ENCODE data around the gene TTC9. TPM values are rescaled to one million over a fixed set of nuclear protein-coding genes. Genes with fewer than 3 reads are reported as not detected.

The TTC9 gene
- total and polyA plus RNA-seq, 7 experiments from 2014 or later = 10.1 to 35.5 (median 14.0) TPM

DNA sequence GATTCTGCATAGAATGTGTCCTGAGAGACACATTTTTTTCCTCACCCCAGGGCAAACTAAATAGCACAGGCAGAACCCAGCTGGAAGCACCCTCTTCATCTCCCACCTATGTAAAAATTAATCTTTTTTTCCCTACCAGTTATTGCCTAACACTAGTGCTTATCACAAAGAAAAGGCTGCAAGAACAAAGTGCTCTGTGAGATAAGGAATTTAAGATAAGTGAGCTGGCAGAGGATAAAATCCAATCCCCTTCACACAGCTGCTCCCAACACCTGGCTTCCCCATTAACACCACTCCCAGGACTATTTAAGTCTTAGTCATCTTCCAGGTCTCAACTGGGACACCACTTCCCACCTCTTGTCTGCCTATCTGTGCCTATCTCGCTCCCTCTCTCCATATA is 75.2 kb downstream of the TTC9 start:
- no peak for ATAC-seq
- CTCF ChIA-PET = no interaction called here
- Mint-ChIP-seq H3K27me3 (peaks cover 0 to 9% (median 4%) of the 10 kb centered on the region in 5 donors), H3K27ac (no peak overlapping the region), H3K36me3 (no peaks in the 10 kb centered on the region), H3K4me1 (peaks cover 3 to 7% (median 5%) of the 10 kb centered on the region in 7 donors), H3K9me3 (no peaks in the 10 kb centered on the region), H3K4me3 (no peak overlapping the region)
- H3K27ac ChIP-seq (ENCODE audit: low read depth, low read length) = no peak overlapping the region
- intact Hi-C loops (cut with micrococcal nuclease) = loop anchor here in 1 of 2 donors (10.0 kb wide), 1 partner anchor 902 kb away; no protein-coding TSS in a partner anchor
- POLR2A ChIA-PET = interaction anchor here (0.6 kb wide), 1 partner anchor 94 kb away, joined by 3 read pairs; no protein-coding TSS in a partner anchor
- peaks cover 2 to 4% of the 10 kb centered on the region in 2 donors for H3K4me1 ChIP-seq (ENCODE audit: control insufficient read depth in 2 of 2, insufficient read depth in 2 of 2, low read length in 2 of 2)
- H3K27me3 ChIP-seq (ENCODE audit: control insufficient read depth in 2 of 2, insufficient read depth in 2 of 2, low read length in 2 of 2) = no peaks in the 10 kb centered on the region
- H3K36me3 ChIP-seq (ENCODE audit: control insufficient read depth in 2 of 3, insufficient read depth in 3 of 3, low read length in 3 of 3) = no peaks in the 10 kb centered on the region
- no peaks in the 10 kb centered on the region for H3K9me3 ChIP-seq (ENCODE audit: control insufficient read depth in 2 of 3, low read length in 3 of 3)
- no peak overlapping the region for H3K4me3 ChIP-seq (ENCODE audit: low read length)
- DNase-seq = no peak

DNA sequence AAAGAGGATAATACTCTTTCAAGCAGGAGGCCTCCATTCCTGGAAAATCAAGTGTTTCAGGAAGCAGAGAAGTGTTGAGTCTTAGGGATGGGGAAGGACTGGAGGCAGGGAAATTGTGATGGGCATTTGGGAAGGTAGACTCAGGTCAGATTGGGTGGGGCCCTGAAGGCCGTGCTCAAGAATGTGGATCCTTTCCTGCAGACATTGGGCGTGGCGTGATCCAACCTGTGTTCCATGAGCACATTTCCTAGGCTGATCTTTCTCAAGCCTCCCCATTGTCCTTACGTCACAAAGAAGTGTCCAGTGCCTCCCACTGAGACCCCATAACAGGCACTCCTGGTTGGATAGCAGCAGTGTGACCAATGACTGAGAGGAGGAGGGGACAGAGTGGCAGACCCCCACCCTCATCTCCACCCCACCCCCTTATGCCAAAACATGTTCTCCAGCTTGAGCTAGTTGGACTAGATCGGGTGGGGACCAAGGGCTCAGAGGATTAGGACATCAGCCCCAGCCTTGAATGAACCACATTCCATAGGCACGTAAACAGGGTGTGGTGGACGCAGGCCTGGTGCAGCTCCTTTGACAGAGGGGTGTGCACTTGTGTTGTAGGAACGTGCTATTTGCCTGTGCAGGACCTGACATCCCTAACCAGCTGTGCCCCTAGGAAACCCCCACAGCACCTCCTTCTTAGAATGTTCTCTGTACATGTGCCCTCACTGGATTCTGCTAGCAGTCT is 76.8 kb downstream of the TTC9 start:
- Mint-ChIP-seq H3K9me3 (no peaks in the 10 kb centered on the region), H3K36me3 (no peaks in the 10 kb centered on the region), H3K4me1 (peaks cover 3 to 7% (median 5%) of the 10 kb centered on the region in 7 donors), H3K4me3 (no peak overlapping the region), H3K27me3 (peaks cover 0 to 9% (median 4%) of the 10 kb centered on the region in 5 donors), H3K27ac (no peak overlapping the region)
- H3K36me3 ChIP-seq (ENCODE audit: control insufficient read depth in 2 of 3, insufficient read depth in 3 of 3, low read length in 3 of 3) = no peaks in the 10 kb centered on the region
- CTCF ChIA-PET = no interaction called here
- H3K9me3 ChIP-seq (ENCODE audit: control insufficient read depth in 2 of 3, low read length in 3 of 3) = no peaks in the 10 kb centered on the region
- no peaks in the 10 kb centered on the region for H3K27me3 ChIP-seq (ENCODE audit: control insufficient read depth in 2 of 2, insufficient read depth in 2 of 2, low read length in 2 of 2)
- H3K27ac ChIP-seq (ENCODE audit: low read depth, low read length) = no peak overlapping the region
- POLR2A ChIA-PET = interaction anchor here (0.8 to 1.0 kb wide), 2 partner anchors 60 to 91 kb away, joined by 3 to 4 read pairs; no protein-coding TSS in a partner anchor
- ATAC-seq (no peak), DNase-seq (no peak)
- H3K4me3 ChIP-seq (ENCODE audit: low read length) = no peak overlapping the region
- H3K4me1 ChIP-seq (ENCODE audit: control insufficient read depth in 2 of 2, insufficient read depth in 2 of 2, low read length in 2 of 2) = peaks cover 2 to 4% of the 10 kb centered on the region in 2 donors
- intact Hi-C loops (cut with micrococcal nuclease) = loop anchor here in 1 of 2 donors (10.0 kb wide), 1 partner anchor 904 kb away; no protein-coding TSS in a partner anchor

DNA sequence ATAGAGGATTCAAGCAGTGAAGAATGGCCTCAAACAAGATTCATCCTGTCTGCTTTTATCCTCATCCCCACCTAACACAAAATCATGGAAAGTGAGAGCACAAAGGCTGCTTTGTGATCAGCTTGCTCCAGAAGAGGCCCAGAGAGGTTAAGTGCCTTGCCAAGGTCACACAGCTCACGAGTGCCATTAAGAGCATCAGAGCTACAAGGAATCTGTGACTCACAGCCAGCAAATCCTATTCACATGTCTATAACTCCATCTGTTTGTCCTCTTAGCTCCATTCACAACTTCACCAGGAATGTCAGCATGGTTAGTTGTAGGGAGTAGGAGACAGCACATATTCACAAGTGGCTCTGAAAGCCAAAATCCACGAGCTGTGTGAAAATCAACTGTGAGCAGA is 79.8 kb downstream of the TTC9 start:
- H3K27ac ChIP-seq (ENCODE audit: low read depth, low read length) = no peak overlapping the region
- no peaks in the 10 kb centered on the region for H3K9me3 ChIP-seq (ENCODE audit: control insufficient read depth in 2 of 3, low read length in 3 of 3)
- Mint-ChIP-seq H3K9me3 (no peaks in the 10 kb centered on the region), H3K27me3 (no peaks in the 10 kb centered on the region), H3K4me3 (no peak overlapping the region), H3K36me3 (no peaks in the 10 kb centered on the region), H3K27ac (no peak overlapping the region), H3K4me1 (no peaks in the 10 kb centered on the region)
- no peaks in the 10 kb centered on the region for H3K27me3 ChIP-seq (ENCODE audit: control insufficient read depth in 2 of 2, insufficient read depth in 2 of 2, low read length in 2 of 2)
- ATAC-seq = no peak
- intact Hi-C loops (cut with micrococcal nuclease) = no loop called here
- H3K4me1 ChIP-seq (ENCODE audit: control insufficient read depth in 2 of 2, insufficient read depth in 2 of 2, low read length in 2 of 2) = no peaks in the 10 kb centered on the region
- H3K36me3 ChIP-seq (ENCODE audit: control insufficient read depth in 2 of 3, insufficient read depth in 3 of 3, low read length in 3 of 3) = no peaks in the 10 kb centered on the region
- ChIA-PET POLR2A (no interaction called here), CTCF (interaction anchor here (1.7 kb wide), 1 partner anchor 97 kb away, joined by 4 read pairs; no protein-coding TSS in a partner anchor)
- no peak overlapping the region for H3K4me3 ChIP-seq (ENCODE audit: low read length)
- no peak for DNase-seq

DNA sequence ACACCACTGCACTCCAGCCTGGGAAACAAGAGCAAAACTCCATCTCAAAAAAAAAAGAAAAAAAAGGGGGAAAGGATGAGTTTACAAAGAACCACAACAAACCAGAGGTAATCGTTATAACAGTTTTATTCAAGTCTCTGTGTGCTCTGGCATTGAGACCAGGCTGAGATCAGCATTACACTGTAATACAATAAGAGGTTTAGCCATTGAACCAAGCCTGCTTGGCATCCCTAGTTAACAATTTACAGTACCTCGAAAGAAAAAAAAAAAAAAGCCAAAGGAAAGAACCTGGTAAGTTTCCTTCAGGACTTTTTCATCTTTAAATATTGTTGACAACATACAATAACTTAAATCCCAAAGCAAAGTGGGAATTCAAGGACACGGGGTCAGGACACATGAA is 80.7 kb downstream of the TTC9 start:
- Histone ChIP-seq H3K4me1 (ENCODE audit: control insufficient read depth in 2 of 2, insufficient read depth in 2 of 2, low read length in 2 of 2) (no peaks in the 10 kb centered on the region), H3K9me3 (ENCODE audit: control insufficient read depth in 2 of 3, low read length in 3 of 3) (no peaks in the 10 kb centered on the region), H3K4me3 (ENCODE audit: low read length) (no peak overlapping the region), H3K27me3 (ENCODE audit: control insufficient read depth in 2 of 2, insufficient read depth in 2 of 2, low read length in 2 of 2) (no peaks in the 10 kb centered on the region), H3K36me3 (ENCODE audit: control insufficient read depth in 2 of 3, insufficient read depth in 3 of 3, low read length in 3 of 3) (no peaks in the 10 kb centered on the region), H3K27ac (ENCODE audit: low read depth, low read length) (no peak overlapping the region)
- no peak overlapping the region for H3K27ac Mint-ChIP-seq
- H3K9me3 Mint-ChIP-seq = no peaks in the 10 kb centered on the region
- no peak overlapping the region for H3K4me3 Mint-ChIP-seq
- ChIA-PET POLR2A (no interaction called here), CTCF (interaction anchor here (1.7 kb wide), 1 partner anchor 96 kb away, joined by 4 read pairs; no protein-coding TSS in a partner anchor)
- H3K27me3 Mint-ChIP-seq = no peaks in the 10 kb centered on the region
- no peaks in the 10 kb centered on the region for H3K36me3 Mint-ChIP-seq
- ATAC-seq (no peak), DNase-seq (no peak)
- intact Hi-C loops (cut with micrococcal nuclease) = no loop called here
- no peaks in the 10 kb centered on the region for H3K4me1 Mint-ChIP-seq

DNA sequence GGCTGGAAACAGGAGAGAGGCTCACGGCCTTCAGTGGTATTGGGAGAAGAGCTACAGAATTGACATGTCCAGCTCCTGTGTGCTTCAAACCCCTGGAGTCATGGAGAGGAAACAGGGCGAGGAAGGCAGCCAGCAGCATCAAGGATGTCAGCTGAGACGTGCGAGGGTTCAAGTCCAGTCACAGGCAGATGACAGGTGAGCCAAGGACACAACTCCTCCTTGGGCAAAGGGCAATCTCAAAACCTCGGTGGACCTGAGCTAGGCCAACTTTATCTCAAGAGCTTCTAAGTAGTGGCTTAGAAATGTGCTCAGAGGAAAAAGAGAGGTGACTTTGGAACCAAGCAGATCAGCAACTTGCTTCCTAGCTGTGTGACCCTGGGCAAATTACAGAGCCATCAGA is 81.6 kb downstream of the TTC9 start:
- DNase-seq (no peak), ATAC-seq (no peak)
- no peak overlapping the region for H3K4me3 ChIP-seq (ENCODE audit: low read length)
- H3K4me3 Mint-ChIP-seq = no peak overlapping the region
- peaks cover 0 to 1% (median 0%) of the 10 kb centered on the region in 5 donors for H3K36me3 Mint-ChIP-seq
- H3K36me3 ChIP-seq (ENCODE audit: control insufficient read depth in 2 of 3, insufficient read depth in 3 of 3, low read length in 3 of 3) = no peaks in the 10 kb centered on the region
- H3K4me1 Mint-ChIP-seq = no peaks in the 10 kb centered on the region
- CTCF ChIA-PET = interaction anchor here (0.6 to 0.7 kb wide), 2 partner anchors 100 to 274 kb away, joined by 3 read pairs; no protein-coding TSS in a partner anchor
- no peaks in the 10 kb centered on the region for H3K27me3 Mint-ChIP-seq
- H3K9me3 ChIP-seq (ENCODE audit: control insufficient read depth in 2 of 3, low read length in 3 of 3) = no peaks in the 10 kb centered on the region
- POLR2A ChIA-PET = interaction anchor here (0.8 kb wide), 1 partner anchor 112 kb away, joined by 3 read pairs; no protein-coding TSS in a partner anchor
- no peaks in the 10 kb centered on the region for H3K9me3 Mint-ChIP-seq
- no peaks in the 10 kb centered on the region for H3K27me3 ChIP-seq (ENCODE audit: control insufficient read depth in 2 of 2, insufficient read depth in 2 of 2, low read length in 2 of 2)
- H3K27ac ChIP-seq (ENCODE audit: low read depth, low read length) = no peak overlapping the region
- H3K27ac Mint-ChIP-seq = peak overlapping the region in 1 of 9 donors; percentile 56
- no peaks in the 10 kb centered on the region for H3K4me1 ChIP-seq (ENCODE audit: control insufficient read depth in 2 of 2, insufficient read depth in 2 of 2, low read length in 2 of 2)
- intact Hi-C loops (cut with micrococcal nuclease) = no loop called here

DNA sequence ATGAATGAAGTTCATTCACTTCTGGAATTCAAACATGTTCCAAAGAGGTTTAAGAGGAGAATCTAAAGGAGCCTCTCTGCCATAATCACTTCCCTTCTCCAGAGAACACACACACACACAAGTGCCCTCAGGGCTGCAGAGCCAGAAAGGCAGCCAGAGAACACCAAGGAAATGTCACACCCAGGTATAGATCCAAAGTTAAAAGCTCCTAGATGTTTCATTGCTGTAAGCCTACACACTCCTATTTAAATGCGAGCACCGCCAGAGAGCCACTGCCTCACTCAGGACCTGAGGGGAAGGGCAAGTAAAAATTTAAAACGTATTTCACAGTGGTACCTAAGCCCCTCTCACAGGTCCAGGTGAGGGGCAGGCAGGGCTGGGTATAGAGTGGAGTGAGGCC is 82.4 kb downstream of the TTC9 start:
- H3K27me3 Mint-ChIP-seq = no peaks in the 10 kb centered on the region
- POLR2A ChIA-PET = no interaction called here
- no peak overlapping the region for H3K27ac ChIP-seq (ENCODE audit: low read depth, low read length)
- H3K4me1 Mint-ChIP-seq = no peaks in the 10 kb centered on the region
- H3K9me3 Mint-ChIP-seq = no peaks in the 10 kb centered on the region
- H3K4me1 ChIP-seq (ENCODE audit: control insufficient read depth in 2 of 2, insufficient read depth in 2 of 2, low read length in 2 of 2) = no peaks in the 10 kb centered on the region
- no peaks in the 10 kb centered on the region for H3K36me3 ChIP-seq (ENCODE audit: control insufficient read depth in 2 of 3, insufficient read depth in 3 of 3, low read length in 3 of 3)
- H3K27ac Mint-ChIP-seq = peak overlapping the region in 1 of 9 donors; percentile 26
- no peaks in the 10 kb centered on the region for H3K9me3 ChIP-seq (ENCODE audit: control insufficient read depth in 2 of 3, low read length in 3 of 3)
- ATAC-seq = no peak
- no peak for DNase-seq
- H3K4me3 ChIP-seq (ENCODE audit: low read length) = no peak overlapping the region
- H3K36me3 Mint-ChIP-seq = peaks cover 0 to 8% (median 0%) of the 10 kb centered on the region in 5 donors
- H3K4me3 Mint-ChIP-seq = no peak overlapping the region
- intact Hi-C loops (cut with micrococcal nuclease) = no loop called here
- CTCF ChIA-PET = no interaction called here
- no peaks in the 10 kb centered on the region for H3K27me3 ChIP-seq (ENCODE audit: control insufficient read depth in 2 of 2, insufficient read depth in 2 of 2, low read length in 2 of 2)

DNA sequence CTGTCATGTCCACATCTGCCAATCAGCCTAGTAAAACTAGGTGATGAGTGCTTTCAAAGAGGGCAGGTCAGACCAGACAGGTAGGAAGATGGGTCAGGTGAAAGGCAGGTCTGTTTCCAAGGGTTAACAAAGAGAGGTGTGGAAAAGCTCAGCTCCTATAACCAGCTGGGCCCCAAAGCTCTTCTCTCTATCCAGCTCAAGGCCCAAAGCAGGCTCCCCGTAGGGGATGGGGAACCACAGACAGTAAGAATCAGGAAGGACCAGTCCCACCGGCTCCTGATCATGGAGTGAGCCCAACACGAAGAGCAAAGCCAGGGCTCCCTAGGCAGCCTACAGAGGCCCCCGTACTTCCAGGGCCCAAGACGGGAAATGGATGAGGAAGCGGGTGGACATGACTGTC is 83.2 kb downstream of the TTC9 start:
- Histone ChIP-seq H3K4me1 (ENCODE audit: control insufficient read depth in 2 of 2, insufficient read depth in 2 of 2, low read length in 2 of 2) (no peaks in the 10 kb centered on the region), H3K27ac (ENCODE audit: low read depth, low read length) (no peak overlapping the region), H3K36me3 (ENCODE audit: control insufficient read depth in 2 of 3, insufficient read depth in 3 of 3, low read length in 3 of 3) (peaks cover 0 to 5% (median 0%) of the 10 kb centered on the region in 3 experiments), H3K9me3 (ENCODE audit: control insufficient read depth in 2 of 3, low read length in 3 of 3) (no peaks in the 10 kb centered on the region), H3K27me3 (ENCODE audit: control insufficient read depth in 2 of 2, insufficient read depth in 2 of 2, low read length in 2 of 2) (no peaks in the 10 kb centered on the region), H3K4me3 (ENCODE audit: low read length) (no peak overlapping the region)
- Mint-ChIP-seq H3K4me3 (no peak overlapping the region), H3K27me3 (no peaks in the 10 kb centered on the region), H3K27ac (no peak overlapping the region), H3K9me3 (no peaks in the 10 kb centered on the region), H3K4me1 (no peaks in the 10 kb centered on the region), H3K36me3 (peaks cover 0 to 14% (median 0%) of the 10 kb centered on the region in 5 donors)
- DNase-seq (no peak), ATAC-seq (no peak)
- CTCF ChIA-PET = no interaction called here
- intact Hi-C loops (cut with micrococcal nuclease) = no loop called here
- POLR2A ChIA-PET = no interaction called here

Data from naive thymus-derived CD4-positive, alpha-beta T cell (primary cell).